Kidney (tissue), 14 donors: ENCODE results near the gene ZNF460. TPM values are rescaled to one million over a fixed set of nuclear protein-coding genes. Genes with fewer than 3 reads are reported as not detected.

Source experiments
- DNase-seq, 5 donors: peaks; one replicate each; pipeline ENCODE4 v3.0.0-alpha.2; 2013 to 2020
- FAIRE-seq: peaks from 2 replicates; lab custom pipeline; 2012; peaks lifted over from hg19 to GRCh38; lab: Jason Lieb, UNC
- H3K27ac ChIP-seq, 2 donors: one replicate each; pipeline ENCODE4 v1.7.0; 2013; ENCODE audit warnings: low read depth in 2 of 2, low read length in 2 of 2, inconsistent platforms in 1 of 2
- H3K27me3 ChIP-seq: one replicate; pipeline ENCODE4 v1.7.1; 2013; ENCODE audit warnings: low read length, inconsistent platforms; ENCODE audit not compliant: control insufficient read depth, insufficient read depth
- H3K36me3 ChIP-seq, 3 donors: one replicate each; pipeline versions ENCODE4 v1.7.0 to v1.7.1; 2013; ENCODE audit warnings: low read length in 3 of 3, control low read depth in 1 of 3, inconsistent platforms in 1 of 3; ENCODE audit not compliant: insufficient read depth in 3 of 3, control insufficient read depth in 2 of 3
- H3K4me1 ChIP-seq, 3 donors: one replicate each; pipeline versions ENCODE4 v1.7.0 to v1.7.1; 2013; ENCODE audit warnings: low read length in 3 of 3, inconsistent platforms in 1 of 3, low read depth in 1 of 3; ENCODE audit not compliant: control insufficient read depth in 2 of 3, insufficient read depth in 2 of 3
- H3K4me3 ChIP-seq, 3 donors: one replicate each; pipeline versions ENCODE4 v1.7.0 to v1.8.1; 2013; ENCODE audit warnings: low read length in 3 of 3, control low read depth in 1 of 3, inconsistent platforms in 1 of 3
- H3K9ac ChIP-seq, 3 donors: one replicate each; pipeline versions ENCODE4 v1.7.0 to v1.7.1; 2013; ENCODE audit warnings: low read length in 3 of 3, control low read depth in 1 of 3, inconsistent platforms in 1 of 3
- H3K9me3 ChIP-seq, 3 donors: one replicate each; pipeline versions ENCODE4 v1.7.0 to v1.7.1; 2013; ENCODE audit warnings: low read length in 3 of 3, control low read depth in 1 of 3, inconsistent platforms in 1 of 3; ENCODE audit not compliant: control insufficient read depth in 2 of 3, insufficient read depth in 1 of 3
- intact Hi-C: fragments of 100-400 bp; cut with DNase I; formaldehyde crosslinking; loops from one replicate; pipeline ENCODE4 v1.11.1; 2022
- polyA plus RNA-seq: library from polyadenylated mRNA; stranded (reverse); fragments of 350-450 nt; fragmentation: Illumina TruSeq; extraction: RNeasy Lipid Tissue Mini Kit (QIAGEN cat#74804); gene quantifications from one replicate; pipeline ENCODE4 v1.2.3, GENCODE V29; 2014; ENCODE audit warnings: low read depth, low replicate concordance; ENCODE audit not compliant: insufficient read depth
- total RNA-seq: library from RNA; stranded (reverse); fragmentation: NEBNext Ultra II Directional; extraction: Animal tissue kit (Norgen Biotek cat#: 25700); gene quantifications from one replicate; pipeline ENCODE4 v1.2.1, GENCODE V29; 2021
- TF ChIP-seq, protein P1 (sequence below): IDR thresholded peaks from 3 replicates; pipeline ENCODE4 v1.5.1; 2012; ENCODE audit warnings: mild to moderate bottlenecking, moderate library complexity, borderline replicate concordance; ENCODE audit not compliant: insufficient read depth; ENCODE audit errors: extremely low read depth
- donor health status: control.
- donor health status: control.
- donor health status: control.
- donor health status: control.
- donor health status: control.
- donor health status: DM: yes; HTN: yes; CAD: no.
- donor health status: Normal renal cell carcinoma (clear cell type).

The ZNF460 gene
- total and polyA plus RNA-seq, 2 donors from 2014 or later: 0.62 to 81.3 TPM

DNA sequence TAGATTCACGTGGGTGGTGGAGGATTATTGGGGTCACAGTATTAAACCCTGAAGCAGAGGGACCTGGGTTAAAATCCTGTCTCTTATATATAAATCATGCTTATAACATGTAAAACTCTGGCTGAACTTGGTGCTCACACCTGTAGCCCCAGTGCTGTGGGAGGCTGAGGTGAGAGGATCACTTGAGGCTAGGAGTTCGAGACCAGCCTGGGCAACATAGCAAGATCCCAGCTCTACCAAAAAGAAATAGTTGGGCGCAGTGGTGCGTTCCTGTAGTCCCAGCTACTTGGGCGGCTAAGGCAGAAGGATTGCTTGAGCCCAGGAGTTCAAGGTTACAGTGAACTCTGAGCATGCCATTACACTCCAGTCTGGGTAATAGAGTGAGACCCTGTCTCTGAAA lies 37.5 kb upstream of the ZNF460 start:
- FAIRE-seq: no peak
- peaks cover 2 to 16% (median 12%) of the 10 kb centered on the region in 3 donors for H3K36me3 ChIP-seq
- no peak overlapping the region for H3K9ac ChIP-seq

DNA sequence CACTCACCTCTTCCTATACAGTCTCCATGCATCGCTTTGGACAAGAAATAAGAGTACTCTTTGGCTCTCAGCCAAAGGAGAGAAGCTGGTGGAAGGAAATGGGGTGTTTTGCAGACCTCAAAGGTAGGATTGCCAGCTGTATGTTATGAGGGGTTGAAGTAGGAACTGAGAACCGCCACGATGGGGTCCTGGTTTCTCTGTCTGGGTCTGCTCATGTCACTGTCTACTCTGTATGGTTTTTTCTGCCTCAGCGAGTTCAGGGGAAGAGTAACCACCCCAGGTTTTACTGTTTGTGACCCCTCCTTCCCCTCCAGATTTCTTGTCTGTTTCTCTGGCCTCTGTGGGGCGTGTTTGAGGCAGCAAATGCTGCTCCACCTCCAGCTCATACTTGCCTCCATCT lies 35.8 kb upstream of the ZNF460 start:
- no peak for FAIRE-seq
- peaks cover 6 to 14% (median 13%) of the 10 kb centered on the region in 3 donors for H3K4me1 ChIP-seq
- peaks cover 7 to 22% (median 18%) of the 10 kb centered on the region in 3 donors for H3K36me3 ChIP-seq
- no peak overlapping the region for H3K4me3 ChIP-seq
- H3K27me3 ChIP-seq: no peaks in the 10 kb centered on the region
- H3K9me3 ChIP-seq: no peaks in the 10 kb centered on the region
- intact Hi-C loops: no loop called here
- no peak overlapping the region for H3K27ac ChIP-seq
- TF ChIP-seq, protein P1, sequence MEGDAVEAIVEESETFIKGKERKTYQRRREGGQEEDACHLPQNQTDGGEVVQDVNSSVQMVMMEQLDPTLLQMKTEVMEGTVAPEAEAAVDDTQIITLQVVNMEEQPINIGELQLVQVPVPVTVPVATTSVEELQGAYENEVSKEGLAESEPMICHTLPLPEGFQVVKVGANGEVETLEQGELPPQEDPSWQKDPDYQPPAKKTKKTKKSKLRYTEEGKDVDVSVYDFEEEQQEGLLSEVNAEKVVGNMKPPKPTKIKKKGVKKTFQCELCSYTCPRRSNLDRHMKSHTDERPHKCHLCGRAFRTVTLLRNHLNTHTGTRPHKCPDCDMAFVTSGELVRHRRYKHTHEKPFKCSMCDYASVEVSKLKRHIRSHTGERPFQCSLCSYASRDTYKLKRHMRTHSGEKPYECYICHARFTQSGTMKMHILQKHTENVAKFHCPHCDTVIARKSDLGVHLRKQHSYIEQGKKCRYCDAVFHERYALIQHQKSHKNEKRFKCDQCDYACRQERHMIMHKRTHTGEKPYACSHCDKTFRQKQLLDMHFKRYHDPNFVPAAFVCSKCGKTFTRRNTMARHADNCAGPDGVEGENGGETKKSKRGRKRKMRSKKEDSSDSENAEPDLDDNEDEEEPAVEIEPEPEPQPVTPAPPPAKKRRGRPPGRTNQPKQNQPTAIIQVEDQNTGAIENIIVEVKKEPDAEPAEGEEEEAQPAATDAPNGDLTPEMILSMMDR: no peak
- DNase-seq: no peak
- no peak overlapping the region for H3K9ac ChIP-seq

More for the DNA sequence above, 37.5 kb upstream of the ZNF460 start:
- TF ChIP-seq, protein P1: no peak
- Histone ChIP-seq H3K27ac (no peak overlapping the region), H3K4me1 (peaks cover 6 to 14% (median 13%) of the 10 kb centered on the region in 3 donors), H3K9me3 (no peaks in the 10 kb centered on the region), H3K4me3 (no peak overlapping the region), H3K27me3 (no peaks in the 10 kb centered on the region)
- intact Hi-C loops: no loop called here
- DNase-seq: no peak

DNA sequence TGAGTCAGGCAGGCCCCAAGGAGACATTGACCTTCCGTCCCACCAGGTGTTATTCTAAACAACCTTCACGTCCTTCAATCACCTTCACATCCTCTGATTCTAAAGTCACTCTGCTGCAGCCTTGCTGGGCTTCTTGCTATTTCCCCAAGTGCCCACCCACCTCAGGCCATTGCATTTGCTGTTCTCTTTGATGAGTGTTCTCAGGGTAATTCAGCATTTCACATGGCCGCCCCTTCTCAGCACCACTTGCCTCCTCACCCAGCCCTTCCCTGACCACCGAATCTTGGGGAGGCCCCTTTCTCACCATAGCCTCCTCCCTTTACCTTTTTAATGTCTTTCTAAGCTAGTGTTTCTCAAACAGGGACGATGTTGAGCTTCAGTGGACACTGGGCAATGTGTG lies 35.2 kb upstream of the ZNF460 start:
- H3K9me3 ChIP-seq: no peaks in the 10 kb centered on the region
- intact Hi-C loops: no loop called here
- H3K36me3 ChIP-seq: peaks cover 7 to 22% (median 18%) of the 10 kb centered on the region in 3 donors
- H3K27me3 ChIP-seq: no peaks in the 10 kb centered on the region
- no peak overlapping the region for H3K4me3 ChIP-seq
- DNase-seq (no peak), FAIRE-seq (no peak)
- no peak overlapping the region for H3K27ac ChIP-seq
- TF ChIP-seq, protein P1: no peak
- H3K4me1 ChIP-seq: peaks cover 6 to 14% (median 13%) of the 10 kb centered on the region in 3 donors
- no peak overlapping the region for H3K9ac ChIP-seq

DNA sequence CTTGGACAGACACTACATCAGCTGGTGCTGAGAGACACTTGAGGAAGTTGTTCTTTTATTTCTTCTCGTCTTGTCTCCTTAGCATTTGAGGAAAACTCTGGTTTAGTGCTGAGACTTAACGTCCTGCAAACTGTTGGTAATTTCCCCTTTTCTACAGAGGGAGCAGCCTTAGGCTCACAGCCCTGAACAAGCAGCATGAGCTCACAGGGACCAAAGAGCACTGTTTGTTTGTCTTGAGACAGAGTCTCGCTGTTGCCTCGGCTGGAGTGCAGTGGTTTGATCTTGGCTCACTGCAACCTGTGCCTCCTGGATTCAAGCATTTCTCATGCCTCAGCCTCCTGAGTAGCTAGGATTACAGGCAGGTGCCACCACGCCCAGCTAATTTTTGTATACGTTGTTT lies 34.3 kb upstream of the ZNF460 start:
- Histone ChIP-seq H3K27ac (no peak overlapping the region), H3K36me3 (peaks cover 7 to 23% (median 22%) of the 10 kb centered on the region in 3 donors), H3K4me1 (peaks cover 6 to 14% (median 13%) of the 10 kb centered on the region in 3 donors), H3K4me3 (no peak overlapping the region), H3K9ac (no peak overlapping the region), H3K9me3 (no peaks in the 10 kb centered on the region), H3K27me3 (no peaks in the 10 kb centered on the region)
- FAIRE-seq (no peak), DNase-seq (no peak)
- intact Hi-C loops: no loop called here
- TF ChIP-seq, protein P1: no peak
